Adrenal gland (tissue), 5 donors: ENCODE data around the gene OR2M4.

Experiments used
- CTCF ChIP-seq, 6 experiments: fragments of 450-650 bp in 4 of 6; fragments of 200-600 bp in 2 of 6; sonication (generic) in 1 of 6; IDR thresholded peaks; 1 replicate in 5 of 6; 2 replicates in 1 of 6; pipeline versions ENCODE4 v1.5.1 to v1.8.0; 2016 to 2021; ENCODE audit warnings: antibody characterized with exemption in 6 of 6, mild to moderate bottlenecking in 2 of 6, moderate library complexity in 1 of 6
- POLR2A ChIP-seq, 2 donors: fragments of 450-650 bp; IDR thresholded peaks; one replicate each; pipeline ENCODE4 v1.6.1; 2017; ENCODE audit warnings: antibody characterized with exemption in 2 of 2, mild to moderate bottlenecking in 2 of 2, moderate library complexity in 1 of 2
- donor health status: DM: no; HTN: no; CAD: no.

GRCh38 chr1:248183996-248184395 lies 47.2 kb upstream of the OR2M4 start:
- TF ChIP-seq CTCF (IDR thresholded peaks at IDR 0.05) (no peak), POLR2A (IDR thresholded peaks at IDR 0.05) (no peak)
